Mesenchymal stem cell (in vitro differentiated cells and primary cell): Measurements from ENCODE around the gene CCR6.

ENCODE experiments used
- DNase-seq: peaks from one replicate; pipeline ENCODE4 v3.0.0-alpha.2; 2013
- H2AFZ ChIP-seq: one replicate; pipeline ENCODE4 v1.6.1; 2013; ENCODE audit warnings: low read depth, mild to moderate bottlenecking, control low read depth, inconsistent platforms, low read length, moderate library complexity
- H2AK5ac ChIP-seq: 2 replicates; pipeline ENCODE4 v1.6.1; 2013; ENCODE audit warnings: low read length, moderate library complexity, mild to moderate bottlenecking, inconsistent platforms; ENCODE audit not compliant: severe bottlenecking
- H2BK120ac ChIP-seq: one replicate; pipeline ENCODE4 v1.6.1; 2013; ENCODE audit warnings: low read depth, mild to moderate bottlenecking, inconsistent platforms, low read length, moderate library complexity
- H2BK12ac ChIP-seq, 2 experiments: one replicate each; pipeline ENCODE4 v1.6.1; 2013; ENCODE audit warnings: inconsistent platforms in 2 of 2, low read length in 2 of 2, mild to moderate bottlenecking in 2 of 2, moderate library complexity in 2 of 2, control low read depth in 1 of 2
- H2BK15ac ChIP-seq: one replicate; pipeline ENCODE4 v1.6.1; 2013; ENCODE audit warnings: mild to moderate bottlenecking, low read depth, inconsistent platforms; ENCODE audit not compliant: poor library complexity, severe bottlenecking
- H2BK5ac ChIP-seq: 2 replicates; pipeline ENCODE4 v1.6.1; 2013; ENCODE audit warnings: low read depth, mild to moderate bottlenecking, low read length, control low read depth, inconsistent platforms; ENCODE audit not compliant: poor library complexity, severe bottlenecking
- H3K14ac ChIP-seq, 2 experiments: one replicate each; pipeline ENCODE4 v1.6.1; 2013; ENCODE audit warnings: inconsistent platforms in 2 of 2, low read length in 2 of 2, control low read depth in 1 of 2, mild to moderate bottlenecking in 1 of 2, moderate library complexity in 1 of 2
- H3K18ac ChIP-seq, 2 experiments: one replicate each; pipeline ENCODE4 v1.6.1; 2013; ENCODE audit warnings: inconsistent platforms in 2 of 2, low read length in 2 of 2, control low read depth in 1 of 2, low read depth in 1 of 2, mild to moderate bottlenecking in 1 of 2
- H3K23ac ChIP-seq, 2 experiments: one replicate each; pipeline ENCODE4 v1.6.1; 2013; ENCODE audit warnings: inconsistent platforms in 2 of 2, low read length in 2 of 2, mild to moderate bottlenecking in 2 of 2, moderate library complexity in 2 of 2, control low read depth in 1 of 2
- H3K27ac ChIP-seq: 2 replicates; pipeline ENCODE4 v1.5.1; 2013; ENCODE audit warnings: mild to moderate bottlenecking, moderate library complexity, low read length, control low read depth, inconsistent platforms; ENCODE audit not compliant: poor library complexity, severe bottlenecking
- H3K27me3 ChIP-seq, 2 experiments: 2 replicates each; pipeline versions ENCODE4 v1.6.1 to v1.7.0; 2013; ENCODE audit warnings: low read length in 2 of 2, mild to moderate bottlenecking in 2 of 2, moderate library complexity in 2 of 2, control low read depth in 1 of 2, inconsistent platforms in 1 of 2; ENCODE audit not compliant: control insufficient read depth in 1 of 2, insufficient read depth in 1 of 2
- H3K36me3 ChIP-seq, 2 experiments: 2 replicates each; pipeline versions ENCODE4 v1.6.1 to v1.7.0; 2013; ENCODE audit warnings: low read length in 2 of 2, control low read depth in 1 of 2, inconsistent platforms in 1 of 2, low read depth in 1 of 2, mild to moderate bottlenecking in 1 of 2; ENCODE audit not compliant: insufficient read depth in 2 of 2, control insufficient read depth in 1 of 2
- H3K4ac ChIP-seq, 2 experiments: one replicate each; pipeline ENCODE4 v1.6.1; 2013; ENCODE audit warnings: inconsistent platforms in 2 of 2, low read length in 2 of 2, mild to moderate bottlenecking in 2 of 2, moderate library complexity in 2 of 2, control low read depth in 1 of 2, low read depth in 1 of 2
- H3K4me1 ChIP-seq: 2 replicates; pipeline ENCODE4 v1.6.1; 2013; ENCODE audit warnings: low read depth, low read length, control low read depth; ENCODE audit not compliant: control insufficient read depth, insufficient read depth
- H3K4me2 ChIP-seq: 2 replicates; pipeline ENCODE4 v1.6.1; 2013; ENCODE audit warnings: low read length, mild to moderate bottlenecking, inconsistent platforms; ENCODE audit not compliant: poor library complexity, severe bottlenecking
- H3K4me3 ChIP-seq, 2 experiments: 2 replicates each; pipeline versions ENCODE4 v1.5.1 to v1.7.0; 2013; ENCODE audit warnings: low read length in 2 of 2, mild to moderate bottlenecking in 2 of 2, control low read depth in 1 of 2, low read depth in 1 of 2; ENCODE audit not compliant: insufficient read depth in 1 of 2
- H3K79me1 ChIP-seq: replicated peaks from 2 replicates; pipeline ENCODE4 v1.6.1; 2013; ENCODE audit warnings: mild to moderate bottlenecking, control low read depth, low read length, inconsistent platforms; ENCODE audit not compliant: poor library complexity, severe bottlenecking
- H3K9ac ChIP-seq: 2 replicates; pipeline ENCODE4 v1.7.0; 2013; ENCODE audit warnings: mild to moderate bottlenecking, low read length, moderate library complexity
- H3K9me3 ChIP-seq: 2 replicates; pipeline ENCODE4 v1.7.0; 2013; ENCODE audit warnings: mild to moderate bottlenecking, low read length; ENCODE audit not compliant: control insufficient read depth
- H4K8ac ChIP-seq: one replicate; pipeline ENCODE4 v1.6.1; 2013; ENCODE audit warnings: inconsistent platforms, mild to moderate bottlenecking, low read length, moderate library complexity
- H4K91ac ChIP-seq: one replicate; pipeline ENCODE4 v1.6.1; 2013; ENCODE audit warnings: mild to moderate bottlenecking, low read length, inconsistent platforms
- WGBS: methylation state at CpG from one replicate; pipeline ENCODE4 v1.1.7; 2013; ENCODE audit warnings: mixed read lengths; 5-methylcytosine and 5-hydroxymethylcytosine counted together

Gene CCR6

DNA sequence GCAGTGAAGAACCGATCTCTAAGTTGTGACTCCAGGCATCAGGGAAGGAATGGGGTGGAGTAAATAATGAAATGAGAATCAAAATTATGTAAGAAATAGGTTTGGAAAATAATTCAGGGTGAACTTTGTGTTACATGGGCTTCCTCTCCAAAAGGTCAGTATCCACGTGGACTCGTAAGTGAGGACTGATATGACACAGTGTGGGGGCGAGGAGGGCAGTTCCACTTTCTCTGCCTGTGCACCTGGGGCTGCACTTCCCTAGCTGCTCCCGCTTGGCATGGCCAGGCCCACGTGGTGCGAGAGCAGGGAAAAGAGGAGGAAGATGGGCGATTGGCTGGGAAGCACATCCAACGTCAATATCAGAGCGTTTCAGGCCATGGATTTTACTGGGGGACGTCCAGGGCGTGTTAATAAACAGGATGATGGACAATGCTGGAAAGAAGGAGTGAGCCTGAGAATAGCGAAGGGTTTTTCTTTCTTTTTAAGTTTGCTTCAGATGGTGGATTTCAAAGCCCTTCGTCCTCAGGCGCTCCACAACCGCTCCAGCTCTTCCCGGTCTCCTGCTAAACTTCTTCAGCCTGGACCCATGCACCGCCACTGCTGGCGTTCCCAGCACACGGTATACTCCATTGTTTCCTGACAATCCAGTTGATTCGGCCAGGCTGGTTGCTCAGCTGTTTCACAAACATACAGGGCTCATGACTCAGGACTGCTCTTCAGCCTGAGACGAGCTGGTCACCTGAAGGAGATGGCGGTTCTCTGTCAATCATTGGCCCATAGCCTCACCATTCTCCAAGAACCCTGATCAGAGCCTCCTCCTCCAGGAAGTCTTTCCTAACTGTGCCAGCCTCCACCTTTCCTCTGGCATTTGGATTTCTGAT is 11.8 kb downstream of the CCR6 start:
- Histone ChIP-seq H3K18ac (no peak overlapping the region), H3K4me3 (no peak overlapping the region), H3K23ac (no peak overlapping the region), H3K9ac (no peak overlapping the region), H3K4me2 (no peak overlapping the region), H4K8ac (no peak overlapping the region), H2BK15ac (no peak overlapping the region), H3K4ac (no peak overlapping the region), H3K79me1 (no peaks in the 10 kb centered on the region), H3K27ac (no peak overlapping the region), H3K36me3 (no peaks in the 10 kb centered on the region), H3K9me3 (no peaks in the 10 kb centered on the region), H2BK120ac (no peak overlapping the region), H4K91ac (no peak overlapping the region), H2AFZ (no peak overlapping the region), H3K14ac (no peak overlapping the region), H2BK12ac (no peak overlapping the region), H2AK5ac (no peak overlapping the region), H3K27me3 (peaks cover 0 to 3% of the 10 kb centered on the region in 2 experiments), H2BK5ac (no peak overlapping the region), H3K4me1 (peaks cover 3% of the 10 kb centered on the region)
- 86% methylated on average over 23 of the region's 23 CpGs for WGBS
- DNase-seq = no peak

DNA sequence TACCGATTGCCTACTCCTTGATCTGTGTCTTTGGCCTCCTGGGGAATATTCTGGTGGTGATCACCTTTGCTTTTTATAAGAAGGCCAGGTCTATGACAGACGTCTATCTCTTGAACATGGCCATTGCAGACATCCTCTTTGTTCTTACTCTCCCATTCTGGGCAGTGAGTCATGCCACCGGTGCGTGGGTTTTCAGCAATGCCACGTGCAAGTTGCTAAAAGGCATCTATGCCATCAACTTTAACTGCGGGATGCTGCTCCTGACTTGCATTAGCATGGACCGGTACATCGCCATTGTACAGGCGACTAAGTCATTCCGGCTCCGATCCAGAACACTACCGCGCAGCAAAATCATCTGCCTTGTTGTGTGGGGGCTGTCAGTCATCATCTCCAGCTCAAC is 13.5 kb downstream of the CCR6 start:
- H3K23ac ChIP-seq = no peak overlapping the region
- 90% methylated on average over 13 of the region's 13 CpGs for WGBS
- H3K27ac ChIP-seq = no peak overlapping the region
- no peak overlapping the region for H2AK5ac ChIP-seq
- no peaks in the 10 kb centered on the region for H3K36me3 ChIP-seq
- DNase-seq = no peak
- H2AFZ ChIP-seq = no peak overlapping the region
- no peak overlapping the region for H4K91ac ChIP-seq
- no peaks in the 10 kb centered on the region for H3K9me3 ChIP-seq
- no peak overlapping the region for H2BK5ac ChIP-seq
- peaks cover 4 to 16% of the 10 kb centered on the region in 2 experiments for H3K27me3 ChIP-seq
- no peak overlapping the region for H2BK15ac ChIP-seq
- no peak overlapping the region for H3K18ac ChIP-seq
- H3K4ac ChIP-seq = no peak overlapping the region
- H4K8ac ChIP-seq = no peak overlapping the region
- no peak overlapping the region for H3K9ac ChIP-seq
- H3K79me1 ChIP-seq = no peaks in the 10 kb centered on the region
- H2BK12ac ChIP-seq = no peak overlapping the region
- H3K4me1 ChIP-seq = peaks cover under 1% of the 10 kb centered on the region
- no peak overlapping the region for H3K4me3 ChIP-seq
- no peak overlapping the region for H2BK120ac ChIP-seq
- no peak overlapping the region for H3K4me2 ChIP-seq
- no peak overlapping the region for H3K14ac ChIP-seq

DNA sequence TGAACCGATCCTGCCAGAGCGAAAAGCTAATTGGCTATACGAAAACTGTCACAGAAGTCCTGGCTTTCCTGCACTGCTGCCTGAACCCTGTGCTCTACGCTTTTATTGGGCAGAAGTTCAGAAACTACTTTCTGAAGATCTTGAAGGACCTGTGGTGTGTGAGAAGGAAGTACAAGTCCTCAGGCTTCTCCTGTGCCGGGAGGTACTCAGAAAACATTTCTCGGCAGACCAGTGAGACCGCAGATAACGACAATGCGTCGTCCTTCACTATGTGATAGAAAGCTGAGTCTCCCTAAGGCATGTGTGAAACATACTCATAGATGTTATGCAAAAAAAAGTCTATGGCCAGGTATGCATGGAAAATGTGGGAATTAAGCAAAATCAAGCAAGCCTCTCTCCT is 14.2 kb downstream of the CCR6 start:
- no peak for DNase-seq
- Histone ChIP-seq H2AK5ac (no peak overlapping the region), H3K36me3 (no peaks in the 10 kb centered on the region), H2BK5ac (no peak overlapping the region), H3K9me3 (no peaks in the 10 kb centered on the region), H3K4me3 (no peak overlapping the region), H2AFZ (no peak overlapping the region), H3K14ac (no peak overlapping the region), H3K4me2 (no peak overlapping the region), H2BK12ac (no peak overlapping the region), H3K18ac (no peak overlapping the region), H3K23ac (no peak overlapping the region), H3K4ac (no peak overlapping the region), H3K79me1 (no peaks in the 10 kb centered on the region), H3K27ac (no peak overlapping the region), H2BK15ac (no peak overlapping the region), H3K27me3 (peaks cover 4 to 22% of the 10 kb centered on the region in 2 experiments), H4K8ac (no peak overlapping the region), H2BK120ac (no peak overlapping the region), H3K9ac (no peak overlapping the region), H3K4me1 (no peaks in the 10 kb centered on the region), H4K91ac (no peak overlapping the region)
- WGBS = 92% methylated on average over 10 of the region's 10 CpGs

DNA sequence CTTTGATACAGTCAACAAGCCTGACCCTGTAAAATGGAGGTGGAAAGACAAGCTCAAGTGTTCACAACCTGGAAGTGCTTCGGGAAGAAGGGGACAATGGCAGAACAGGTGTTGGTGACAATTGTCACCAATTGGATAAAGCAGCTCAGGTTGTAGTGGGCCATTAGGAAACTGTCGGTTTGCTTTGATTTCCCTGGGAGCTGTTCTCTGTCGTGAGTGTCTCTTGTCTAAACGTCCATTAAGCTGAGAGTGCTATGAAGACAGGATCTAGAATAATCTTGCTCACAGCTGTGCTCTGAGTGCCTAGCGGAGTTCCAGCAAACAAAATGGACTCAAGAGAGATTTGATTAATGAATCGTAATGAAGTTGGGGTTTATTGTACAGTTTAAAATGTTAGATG is 15.0 kb downstream of the CCR6 start:
- no peak overlapping the region for H2BK15ac ChIP-seq
- no peak overlapping the region for H3K14ac ChIP-seq
- H2BK5ac ChIP-seq = no peak overlapping the region
- H4K91ac ChIP-seq = no peak overlapping the region
- H3K79me1 ChIP-seq = no peaks in the 10 kb centered on the region
- no peaks in the 10 kb centered on the region for H3K36me3 ChIP-seq
- H3K4ac ChIP-seq = no peak overlapping the region
- H2AFZ ChIP-seq = no peak overlapping the region
- no peaks in the 10 kb centered on the region for H3K4me1 ChIP-seq
- no peak overlapping the region for H4K8ac ChIP-seq
- no peak overlapping the region for H3K9ac ChIP-seq
- H3K23ac ChIP-seq = no peak overlapping the region
- H3K27me3 ChIP-seq = peaks cover 4 to 25% of the 10 kb centered on the region in 2 experiments
- no peak overlapping the region for H3K4me3 ChIP-seq
- H3K4me2 ChIP-seq = no peak overlapping the region
- WGBS = 79% methylated on average over 5 of the region's 6 CpGs
- H3K9me3 ChIP-seq = no peaks in the 10 kb centered on the region
- H2AK5ac ChIP-seq = no peak overlapping the region
- no peak overlapping the region for H2BK120ac ChIP-seq
- H2BK12ac ChIP-seq = no peak overlapping the region
- no peak for DNase-seq
- no peak overlapping the region for H3K18ac ChIP-seq
- no peak overlapping the region for H3K27ac ChIP-seq
